ENCODE results near the gene ZNF366. TPM values are rescaled to one million over a fixed set of nuclear protein-coding genes. Genes with fewer than 3 reads are reported as not detected.

The ZNF366 gene
- total RNA-seq, 2 experiments from 2014 or later: not detected

- POLR2A ChIA-PET: no interaction called here
Observed at GRCh38 chr5:72503888-72504491, 3.2 kb downstream of the ZNF366 start.

DNA sequence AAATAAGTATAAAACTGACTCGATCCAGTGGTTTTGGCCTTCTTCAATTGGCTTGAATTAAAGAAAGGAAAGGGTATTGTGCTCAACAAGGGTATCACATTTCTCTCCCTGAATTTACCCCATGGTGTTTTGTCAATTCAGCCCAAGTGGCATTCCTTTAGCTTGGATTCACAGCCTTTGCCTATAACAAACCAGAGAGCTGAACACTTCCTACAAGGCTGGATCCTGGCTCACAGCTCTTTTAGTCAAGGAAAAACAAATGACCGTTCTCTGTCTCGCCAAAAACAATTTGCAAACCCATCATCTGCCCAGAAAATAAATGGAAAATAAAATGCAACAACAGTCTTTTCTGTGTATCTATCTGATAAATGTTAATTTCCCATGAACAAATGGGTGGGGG, 5.7 kb downstream of the ZNF366 start:
- Histone ChIP-seq H3K36me3 (ENCODE audit: insufficient read depth, low read length) (no peaks in the 10 kb centered on the region), H3K27ac (ENCODE audit: low read depth, low read length, poor library complexity, severe bottlenecking) (no peak overlapping the region), H3K79me2 (ENCODE audit: insufficient read depth, low read depth, low read length) (no peaks in the 10 kb centered on the region), H3K4me3 (ENCODE audit: low read depth, low read length, poor library complexity, severe bottlenecking) (no peak overlapping the region), H4K20me1 (ENCODE audit: insufficient read depth, low read length) (no peaks in the 10 kb centered on the region), H3K9me3 (ENCODE audit: low read length) (no peaks in the 10 kb centered on the region), H3K4me1 (ENCODE audit: insufficient read depth, low read length, poor library complexity, severe bottlenecking) (no peaks in the 10 kb centered on the region), H2AFZ (ENCODE audit: low read length) (no peak overlapping the region), H3K4me2 (ENCODE audit: low read length) (no peak overlapping the region), H3K9me2 (ENCODE audit: insufficient read depth, low read length) (no peaks in the 10 kb centered on the region)
- intact Hi-C loops (cut with micrococcal nuclease; ENCODE audit: unreplicated experiment): no loop called here
- BruUV-seq (replicated peaks): no TSS peak
- no peak for DNase-seq (ENCODE audit: low spot score)
- ChIA-PET POLR2A (interaction anchor here (0.6 kb wide), 1 partner anchor 30 kb away, joined by 3 read pairs; no protein-coding TSS in a partner anchor), CTCF (ENCODE audit: unreplicated experiment) (no interaction called here)
- TF ChIP-seq EZH2phosphoT487 (IDR thresholded peaks at IDR 0.05; ENCODE audit: borderline replicate concordance, low read depth, low read length) (no peak), CTCF (conservative IDR thresholded peaks at IDR 0.05; ENCODE audit: low read length) (no peak)

More at GRCh38 chr5:72503888-72504491, 3.2 kb downstream of the ZNF366 start:
- no peak overlapping the region for H3K27ac ChIP-seq (ENCODE audit: low read depth, low read length, poor library complexity, severe bottlenecking)
- no peak overlapping the region for H3K4me2 ChIP-seq (ENCODE audit: low read length)
- no peaks in the 10 kb centered on the region for H4K20me1 ChIP-seq (ENCODE audit: insufficient read depth, low read length)
- DNase-seq (ENCODE audit: low spot score): no peak
- H3K9me2 ChIP-seq (ENCODE audit: insufficient read depth, low read length): no peaks in the 10 kb centered on the region
- no peaks in the 10 kb centered on the region for H3K4me1 ChIP-seq (ENCODE audit: insufficient read depth, low read length, poor library complexity, severe bottlenecking)
- BruUV-seq (replicated peaks): no TSS peak
- H3K9me3 ChIP-seq (ENCODE audit: low read length): no peaks in the 10 kb centered on the region
- H3K36me3 ChIP-seq (ENCODE audit: insufficient read depth, low read length): no peaks in the 10 kb centered on the region
- no peak overlapping the region for H3K4me3 ChIP-seq (ENCODE audit: low read depth, low read length, poor library complexity, severe bottlenecking)
- H3K79me2 ChIP-seq (ENCODE audit: insufficient read depth, low read depth, low read length): no peaks in the 10 kb centered on the region
- no peak overlapping the region for H2AFZ ChIP-seq (ENCODE audit: low read length)
- TF ChIP-seq CTCF (conservative IDR thresholded peaks at IDR 0.05; ENCODE audit: low read length): no peak
- CTCF ChIA-PET (ENCODE audit: unreplicated experiment): no interaction called here
- intact Hi-C loops (cut with micrococcal nuclease; ENCODE audit: unreplicated experiment): no loop called here

- Histone ChIP-seq H4K20me1 (ENCODE audit: insufficient read depth, low read length) (no peaks in the 10 kb centered on the region), H3K79me2 (ENCODE audit: insufficient read depth, low read depth, low read length) (no peaks in the 10 kb centered on the region), H3K4me2 (ENCODE audit: low read length) (no peak overlapping the region), H3K4me1 (ENCODE audit: insufficient read depth, low read length, poor library complexity, severe bottlenecking) (no peaks in the 10 kb centered on the region), H3K27ac (ENCODE audit: low read depth, low read length, poor library complexity, severe bottlenecking) (no peak overlapping the region), H2AFZ (ENCODE audit: low read length) (no peak overlapping the region), H3K9me2 (ENCODE audit: insufficient read depth, low read length) (no peaks in the 10 kb centered on the region), H3K36me3 (ENCODE audit: insufficient read depth, low read length) (no peaks in the 10 kb centered on the region), H3K4me3 (ENCODE audit: low read depth, low read length, poor library complexity, severe bottlenecking) (no peak overlapping the region), H3K9me3 (ENCODE audit: low read length) (no peaks in the 10 kb centered on the region)
- ChIA-PET POLR2A (interaction anchor here (0.5 kb wide), 1 partner anchor 943 kb away, joined by 3 read pairs; no protein-coding TSS in a partner anchor), CTCF (ENCODE audit: unreplicated experiment) (no interaction called here)
- BruUV-seq (replicated peaks): no TSS peak
- TF ChIP-seq CTCF (conservative IDR thresholded peaks at IDR 0.05; ENCODE audit: low read length) (no peak), EZH2phosphoT487 (IDR thresholded peaks at IDR 0.05; ENCODE audit: borderline replicate concordance, low read depth, low read length) (no peak)
- no peak for DNase-seq (ENCODE audit: low spot score)
- intact Hi-C loops (cut with micrococcal nuclease; ENCODE audit: unreplicated experiment): no loop called here
Observed at GRCh38 chr5:72499730-72500129, 7.5 kb downstream of the ZNF366 start.
